BLaER1 treated with 17β-estradiol and CSF1 and Interleukin-3, amounts not matched to agents 10 nM and 100 nM (cell line): ENCODE measurements around the gene DNAJB12.
A peak's percentile ranks its signal among the peaks of the same experiment; 100 is the strongest.

Experiments used
- H3K27ac ChIP-seq, 11 experiments: shearing (Covaris generic); formaldehyde crosslinking; 2 replicates each; pipeline ENCODE4 v1.8.1; 2022
- H3K27me3 ChIP-seq, 11 experiments: shearing (Covaris generic); formaldehyde crosslinking; 2 replicates each; pipeline ENCODE4 v1.8.1; 2022
- H3K36me3 ChIP-seq, 11 experiments: shearing (Covaris generic); formaldehyde crosslinking; 2 replicates each; pipeline ENCODE4 v1.8.1; 2022
- H3K4me1 ChIP-seq, 10 experiments: shearing (Covaris generic); formaldehyde crosslinking; 2 replicates each; pipeline ENCODE4 v1.8.1; 2022
- H3K4me2 ChIP-seq, 11 experiments: shearing (Covaris generic); formaldehyde crosslinking; 2 replicates each; pipeline ENCODE4 v1.8.1; 2022
- H3K4me3 ChIP-seq, 10 experiments: shearing (Covaris generic); formaldehyde crosslinking; 2 replicates each; pipeline ENCODE4 v1.8.1; 2022
- H3K9ac ChIP-seq, 11 experiments: shearing (Covaris generic); formaldehyde crosslinking; 2 replicates each; pipeline ENCODE4 v1.8.1; 2022
- H3K9me3 ChIP-seq, 11 experiments: shearing (Covaris generic); formaldehyde crosslinking; replicated peaks in 1 of 11; 2 replicates each; pipeline ENCODE4 v1.8.1; 2022
- H4K20me1 ChIP-seq, 11 experiments: shearing (Covaris generic); formaldehyde crosslinking; 2 replicates each; pipeline ENCODE4 v1.8.1; 2022
- Cebpa-rat ChIP-seq, 11 experiments: shearing (Covaris generic); IDR thresholded peaks; 2 replicates each; pipeline ENCODE4 v1.8.1; 2022

Gene DNAJB12

DNA sequence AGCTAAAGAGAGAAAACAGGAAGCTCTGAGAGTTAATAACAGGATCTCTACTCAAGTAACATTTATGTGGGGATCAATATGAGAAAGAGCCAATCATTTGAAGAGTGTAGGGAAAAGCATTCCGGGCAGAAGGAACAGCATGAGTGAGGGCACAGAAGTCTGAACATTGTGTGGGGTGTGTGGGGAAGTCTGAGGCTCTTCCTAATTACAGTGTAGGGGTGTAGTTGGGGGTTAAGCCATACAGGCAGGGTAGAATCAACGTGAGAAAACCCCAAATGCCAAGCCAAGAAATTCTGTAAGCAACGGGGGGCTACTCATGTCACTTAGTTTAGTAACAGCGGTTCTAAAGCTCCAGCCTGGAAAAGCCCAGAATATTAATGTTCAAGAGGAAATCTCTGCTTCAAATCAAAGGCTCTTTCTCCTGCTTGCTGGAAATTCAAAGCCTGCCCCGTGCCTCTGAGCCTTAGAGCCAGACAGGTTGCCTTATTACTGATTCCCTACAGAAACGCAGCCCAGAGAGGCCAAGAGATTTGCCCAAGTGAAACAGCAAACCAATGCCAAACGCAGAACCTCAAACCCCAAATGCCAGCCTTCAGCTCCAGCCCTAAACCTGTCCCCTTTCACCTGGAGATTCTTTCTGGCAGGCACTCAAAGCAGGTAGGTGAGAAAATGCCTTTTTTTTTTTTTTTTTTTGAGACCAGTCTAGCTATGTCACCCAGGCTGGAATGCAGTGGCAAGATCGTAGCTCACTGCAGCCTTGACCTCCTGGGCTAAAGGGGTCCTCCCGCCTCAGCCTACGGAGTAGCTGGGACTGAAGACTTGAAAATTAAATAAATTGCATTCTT, 36.1 kb downstream of the DNAJB12 start:
- Histone ChIP-seq H3K27ac (peak overlapping the region; percentile 91 to 99 (median 99)), H3K36me3 (no peaks in the 10 kb centered on the region), H4K20me1 (no peaks in the 10 kb centered on the region), H3K27me3 (no peaks in the 10 kb centered on the region), H3K9me3 (no peaks in the 10 kb centered on the region), H3K4me3 (peak overlapping the region in 9 of 10 experiments; percentile 40 to 66 (median 51); a peak in 17 of 20 replicates), H3K4me1 (peaks cover 87 to 98% (median 93%) of the 10 kb centered on the region in 10 experiments), H3K4me2 (peak overlapping the region; percentile 89 to 98 (median 94)), H3K9ac (peak overlapping the region; percentile 88 to 95 (median 92))
- TF ChIP-seq Cebpa-rat (IDR thresholded peaks at IDR 0.05) = no peak

DNA sequence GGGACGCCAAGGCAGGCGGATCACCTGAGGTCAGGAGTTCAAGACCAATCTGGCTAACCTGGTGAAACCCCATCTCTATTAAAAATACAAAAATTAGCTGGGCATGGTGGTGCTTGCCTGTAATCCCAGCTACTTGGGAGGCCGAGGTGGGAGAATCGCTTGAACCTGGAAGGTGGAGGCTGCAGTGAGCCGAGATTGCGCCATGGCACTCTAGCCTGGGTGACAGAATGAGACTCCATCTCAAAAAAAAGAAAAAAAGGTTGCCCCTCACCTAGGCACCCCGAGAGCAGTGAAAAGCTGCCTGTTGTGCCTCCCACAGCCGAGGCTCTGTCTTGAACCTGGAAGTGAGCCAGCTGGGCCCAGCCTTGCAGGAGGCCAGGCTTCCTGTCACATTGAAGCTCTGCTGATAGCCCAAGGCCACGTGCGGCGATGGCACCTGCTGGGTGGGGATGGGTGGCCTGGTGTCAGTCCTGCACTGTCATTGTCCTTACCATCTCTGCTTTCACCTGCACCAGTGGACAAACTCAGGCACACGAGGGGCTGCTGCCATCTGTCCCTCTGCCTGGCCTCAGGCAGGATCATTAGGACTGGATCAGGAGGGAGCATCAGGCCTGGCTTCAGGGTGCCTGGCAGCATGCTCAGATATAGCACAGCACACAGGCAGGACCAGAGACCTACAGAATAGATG, 37.8 kb downstream of the DNAJB12 start:
- Histone ChIP-seq H3K4me1 (peaks cover 73 to 95% (median 83%) of the 10 kb centered on the region in 10 experiments), H3K9ac (peak overlapping the region; percentile 2 to 69 (median 38); a peak in 19 of 22 replicates), H3K4me2 (peak overlapping the region; percentile 78 to 98 (median 94)), H3K27ac (peak overlapping the region; percentile 22 to 99 (median 99)), H3K9me3 (no peaks in the 10 kb centered on the region), H4K20me1 (no peaks in the 10 kb centered on the region), H3K27me3 (no peaks in the 10 kb centered on the region), H3K36me3 (no peaks in the 10 kb centered on the region), H3K4me3 (no peak overlapping the region; a peak in 1 of 20 replicates)
- TF ChIP-seq Cebpa-rat (IDR thresholded peaks at IDR 0.05) = peak in 2 of 11 experiments; percentile 10 to 32; a peak in 1 of 22 replicates

DNA sequence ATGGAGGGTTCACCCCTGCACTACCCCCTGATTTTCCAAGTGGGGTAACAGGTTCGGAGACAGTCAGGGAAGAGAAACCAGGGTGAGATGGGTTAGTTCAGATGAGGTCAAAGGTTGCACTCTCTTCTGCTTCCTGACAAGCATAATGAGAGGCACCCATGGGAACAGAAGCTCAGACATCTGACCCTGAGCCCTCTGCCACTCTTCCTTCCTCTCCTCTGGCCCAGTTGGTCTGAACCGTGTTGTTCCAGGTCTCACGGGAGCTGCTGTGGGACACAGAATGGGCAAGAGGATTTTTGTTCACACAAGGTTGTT, 38.4 kb downstream of the DNAJB12 start:
- no peak for TF ChIP-seq Cebpa-rat (IDR thresholded peaks at IDR 0.05)
- no peaks in the 10 kb centered on the region for H4K20me1 ChIP-seq
- H3K4me3 ChIP-seq = no peak overlapping the region; a peak in 1 of 20 replicates
- H3K36me3 ChIP-seq = no peaks in the 10 kb centered on the region
- peak overlapping the region; percentile 2 to 69 (median 38); a peak in 19 of 22 replicates for H3K9ac ChIP-seq
- H3K9me3 ChIP-seq = no peaks in the 10 kb centered on the region
- no peaks in the 10 kb centered on the region for H3K27me3 ChIP-seq
- peak overlapping the region; percentile 78 to 98 (median 94) for H3K4me2 ChIP-seq
- H3K27ac ChIP-seq = peak overlapping the region; percentile 22 to 99 (median 99)
- H3K4me1 ChIP-seq = peaks cover 68 to 95% (median 82%) of the 10 kb centered on the region in 10 experiments

GRCh38 chr10:72315611-72316385, 38.9 kb downstream of the DNAJB12 start:
- Histone ChIP-seq H3K4me1 (peaks cover 68 to 95% (median 81%) of the 10 kb centered on the region in 10 experiments), H3K4me2 (peak overlapping the region; percentile 78 to 98 (median 94)), H3K9me3 (no peaks in the 10 kb centered on the region), H3K9ac (peak overlapping the region; percentile 2 to 69 (median 38); a peak in 17 of 22 replicates), H3K4me3 (no peak overlapping the region; a peak in 1 of 20 replicates), H3K27ac (peak overlapping the region; percentile 22 to 99 (median 99)), H3K27me3 (no peaks in the 10 kb centered on the region), H3K36me3 (no peaks in the 10 kb centered on the region), H4K20me1 (no peaks in the 10 kb centered on the region)
- no peak for TF ChIP-seq Cebpa-rat (IDR thresholded peaks at IDR 0.05)

DNA sequence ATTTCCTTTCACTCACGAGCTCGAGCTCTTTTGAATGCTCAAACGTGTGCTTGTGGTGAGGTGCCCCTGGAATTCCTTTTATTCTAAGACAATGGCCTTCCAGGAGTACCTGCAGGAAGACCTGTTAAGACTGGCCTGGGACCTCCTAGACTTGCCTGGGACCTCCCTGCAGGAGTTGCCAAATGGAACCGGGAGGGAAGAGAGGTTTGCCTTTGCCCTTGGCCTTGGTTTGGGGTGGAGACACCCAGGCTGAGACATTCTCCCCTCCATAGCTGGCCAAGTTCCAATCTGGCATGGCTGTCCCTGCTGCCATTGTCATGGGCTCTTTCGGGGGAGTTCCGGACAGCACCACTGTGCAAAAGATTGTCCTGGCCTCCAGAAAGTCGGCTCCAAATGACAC, 39.7 kb downstream of the DNAJB12 start:
- H3K4me2 ChIP-seq = peak overlapping the region; percentile 78 to 98 (median 94)
- H3K4me1 ChIP-seq = peaks cover 70 to 96% (median 82%) of the 10 kb centered on the region in 10 experiments
- peak overlapping the region in 1 of 11 experiments; percentile 38; a peak in 4 of 22 replicates for H3K9ac ChIP-seq
- H3K9me3 ChIP-seq = no peaks in the 10 kb centered on the region
- H3K4me3 ChIP-seq = no peak overlapping the region
- TF ChIP-seq Cebpa-rat (IDR thresholded peaks at IDR 0.05) = no peak
- no peaks in the 10 kb centered on the region for H3K36me3 ChIP-seq
- peak overlapping the region; percentile 22 to 99 (median 99) for H3K27ac ChIP-seq
- H4K20me1 ChIP-seq = no peaks in the 10 kb centered on the region
- no peaks in the 10 kb centered on the region for H3K27me3 ChIP-seq

DNA sequence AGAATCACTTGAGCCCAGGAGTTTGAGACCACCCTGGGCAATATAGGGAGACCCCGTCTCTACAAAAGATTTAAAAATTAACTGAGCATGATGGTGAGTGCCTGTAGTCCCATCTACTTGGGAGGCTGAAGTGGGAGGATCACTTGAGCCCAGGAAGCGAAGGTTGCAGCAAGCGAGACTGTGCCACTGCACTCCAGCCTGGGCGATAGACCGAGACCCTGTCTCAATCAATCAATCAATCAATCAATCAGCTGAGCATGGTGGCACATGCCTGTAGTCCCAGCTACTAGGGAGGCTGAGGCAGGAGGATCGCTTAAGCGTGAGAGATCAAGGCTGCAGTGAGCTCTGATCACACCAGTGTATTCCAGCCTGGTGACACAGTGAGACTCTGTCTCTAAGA, 40.5 kb downstream of the DNAJB12 start:
- Histone ChIP-seq H3K4me1 (peaks cover 73 to 99% (median 86%) of the 10 kb centered on the region in 10 experiments), H3K36me3 (no peaks in the 10 kb centered on the region), H3K27ac (peak overlapping the region in 6 of 11 experiments; percentile 14 to 99 (median 36); a peak in 5 of 22 replicates)

GRCh38 chr10:72312865-72313391, 41.8 kb downstream of the DNAJB12 start:
- peaks cover 73 to 99% (median 86%) of the 10 kb centered on the region in 10 experiments for H3K4me1 ChIP-seq
- peak overlapping the region in 3 of 11 experiments; percentile 2 to 44 (median 3); a peak in 3 of 22 replicates for H3K27ac ChIP-seq
- H3K4me2 ChIP-seq = peak overlapping the region in 1 of 11 experiments; percentile 43; a peak in 1 of 22 replicates
- H3K36me3 ChIP-seq = no peaks in the 10 kb centered on the region
- H3K9ac ChIP-seq = no peak overlapping the region
- no peaks in the 10 kb centered on the region for H4K20me1 ChIP-seq
- H3K4me3 ChIP-seq = no peak overlapping the region
- H3K9me3 ChIP-seq = no peaks in the 10 kb centered on the region
- H3K27me3 ChIP-seq = no peaks in the 10 kb centered on the region
- TF ChIP-seq Cebpa-rat (IDR thresholded peaks at IDR 0.05) = no peak

More for the DNA sequence above, 40.5 kb downstream of the DNAJB12 start:
- Histone ChIP-seq H3K4me2 (peak overlapping the region in 8 of 11 experiments; percentile 89 to 98 (median 94); a peak in 12 of 22 replicates), H4K20me1 (no peaks in the 10 kb centered on the region), H3K9ac (no peak overlapping the region), H3K9me3 (no peaks in the 10 kb centered on the region), H3K4me3 (no peak overlapping the region), H3K27me3 (no peaks in the 10 kb centered on the region)
- no peak for TF ChIP-seq Cebpa-rat (IDR thresholded peaks at IDR 0.05)

DNA sequence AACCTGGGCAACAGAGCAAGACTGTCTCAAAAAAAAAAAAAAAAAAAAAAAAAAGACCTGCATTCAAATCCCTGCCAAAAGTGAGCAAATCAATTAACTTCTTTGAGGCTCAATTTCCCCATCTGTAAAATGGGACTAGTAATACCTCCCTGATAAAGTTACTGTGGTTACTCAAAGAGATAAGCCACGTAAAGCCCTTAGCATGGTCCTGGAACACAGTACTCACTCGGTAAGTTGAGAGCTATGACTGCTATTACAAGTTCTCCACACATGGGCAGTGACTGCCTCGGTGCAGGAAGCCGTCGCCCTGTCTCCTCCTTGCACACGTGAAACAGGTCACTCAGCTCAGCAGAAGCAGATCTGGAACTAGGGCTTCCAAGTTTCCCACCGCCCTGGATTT, 43.1 kb downstream of the DNAJB12 start:
- H3K27ac ChIP-seq = peak overlapping the region in 2 of 11 experiments; percentile 19; a peak in 3 of 22 replicates
- H3K4me1 ChIP-seq = peaks cover 73 to 99% (median 86%) of the 10 kb centered on the region in 10 experiments
- H3K9ac ChIP-seq = no peak overlapping the region
- H3K9me3 ChIP-seq = no peaks in the 10 kb centered on the region
- H3K36me3 ChIP-seq = no peaks in the 10 kb centered on the region
- H4K20me1 ChIP-seq = no peaks in the 10 kb centered on the region
- H3K4me3 ChIP-seq = no peak overlapping the region
- H3K4me2 ChIP-seq = peak overlapping the region in 6 of 11 experiments; percentile 12 to 76 (median 29); a peak in 7 of 22 replicates
- TF ChIP-seq Cebpa-rat (IDR thresholded peaks at IDR 0.05) = no peak
- H3K27me3 ChIP-seq = no peaks in the 10 kb centered on the region
